ENCODE results near the gene ELF3. TPM values are rescaled to one million over a fixed set of nuclear protein-coding genes. Genes with fewer than 3 reads are reported as not detected.

ELF3 gene
- total RNA-seq, 4 donors from 2014 or later: 146 to 432 (median 253) TPM

- DNase-seq: no peak
- Histone ChIP-seq H3K36me3 (no peaks in the 10 kb centered on the region), H3K27me3 (peaks cover 0 to 4% (median 0%) of the 10 kb centered on the region in 4 donors), H3K4me1 (peaks cover 12 to 41% (median 16%) of the 10 kb centered on the region in 3 donors), H3K4me3 (no peak overlapping the region), H3K27ac (peak overlapping the region; percentile 72 to 84 (median 74)), H3K9me3 (no peaks in the 10 kb centered on the region)
- 36 to 38% methylated on average over 2 to 5 of the region's 6 CpGs for WGBS, 2 donors
- intact Hi-C loops (cut with DNase I): no loop called here
- TF ChIP-seq POLR2A (IDR thresholded peaks at IDR 0.05): no peak
- no peak for TF ChIP-seq CTCF (IDR thresholded peaks at IDR 0.05)
Observed at GRCh38 chr1:202023001-202023433, 12.6 kb downstream of the ELF3 start.

- WGBS, 2 donors: 41 to 63% methylated on average over 5 of the region's 5 CpGs
- H3K9me3 ChIP-seq: no peaks in the 10 kb centered on the region
- no peaks in the 10 kb centered on the region for H3K36me3 ChIP-seq
- no peaks in the 10 kb centered on the region for H3K27me3 ChIP-seq
- H3K27ac ChIP-seq: peak overlapping the region in 3 of 4 donors; percentile 43 to 45 (median 44)
- H3K4me3 ChIP-seq: no peak overlapping the region
- intact Hi-C loops (cut with DNase I): no loop called here
- TF ChIP-seq POLR2A (IDR thresholded peaks at IDR 0.05) (no peak), CTCF (IDR thresholded peaks at IDR 0.05) (no peak)
- no peak for DNase-seq
- H3K4me1 ChIP-seq: peaks cover 5 to 19% (median 7%) of the 10 kb centered on the region in 3 donors
Observed at GRCh38 chr1:202029171-202029665, 18.8 kb downstream of the ELF3 start.

- intact Hi-C loops (cut with DNase I): no loop called here
- Histone ChIP-seq H3K27me3 (no peaks in the 10 kb centered on the region), H3K4me3 (no peak overlapping the region), H3K36me3 (no peaks in the 10 kb centered on the region), H3K9me3 (no peaks in the 10 kb centered on the region), H3K4me1 (peaks cover 9 to 24% (median 10%) of the 10 kb centered on the region in 3 donors), H3K27ac (peak overlapping the region in 3 of 4 donors; percentile 43 to 45 (median 44))
- no peak for DNase-seq
- TF ChIP-seq POLR2A (IDR thresholded peaks at IDR 0.05): no peak
- no peak for TF ChIP-seq CTCF (IDR thresholded peaks at IDR 0.05)
- WGBS, 2 donors: 92 to 98% methylated on average over 2 of the region's 2 CpGs
Observed at GRCh38 chr1:202029727-202030126, 19.3 kb downstream of the ELF3 start.

GRCh38 chr1:202031796-202032195, 21.4 kb downstream of the ELF3 start:
- Histone ChIP-seq H3K36me3 (no peaks in the 10 kb centered on the region), H3K27me3 (no peaks in the 10 kb centered on the region), H3K4me1 (peaks cover 9 to 39% (median 16%) of the 10 kb centered on the region in 3 donors), H3K27ac (no peak overlapping the region), H3K9me3 (no peaks in the 10 kb centered on the region), H3K4me3 (no peak overlapping the region)
- no peak for DNase-seq
- WGBS, 2 donors: 68 to 76% methylated on average over 4 of the region's 4 CpGs
- TF ChIP-seq POLR2A (IDR thresholded peaks at IDR 0.05) (no peak), CTCF (IDR thresholded peaks at IDR 0.05) (no peak)
- intact Hi-C loops (cut with DNase I): no loop called here

GRCh38 chr1:202034149-202034682, 23.8 kb downstream of the ELF3 start:
- Histone ChIP-seq H3K4me3 (peak overlapping the region in 1 of 4 donors; percentile 7), H3K4me1 (peaks cover 9 to 40% (median 16%) of the 10 kb centered on the region in 3 donors), H3K27ac (peak overlapping the region; percentile 66 to 89 (median 80)), H3K9me3 (no peaks in the 10 kb centered on the region), H3K36me3 (no peaks in the 10 kb centered on the region), H3K27me3 (no peaks in the 10 kb centered on the region)
- WGBS, 2 donors: 74 to 82% methylated on average over 5 to 6 of the region's 7 CpGs
- no peak for DNase-seq
- intact Hi-C loops (cut with DNase I): no loop called here
- TF ChIP-seq POLR2A (IDR thresholded peaks at IDR 0.05) (no peak), CTCF (IDR thresholded peaks at IDR 0.05) (no peak)

Measured in esophagus squamous epithelium (tissue), 5 donors.